Measurements from ENCODE around the gene CFAP53. TPM values are rescaled to one million over a fixed set of nuclear protein-coding genes. Genes with fewer than 3 reads are reported as not detected.

The CFAP53 gene
- total and polyA plus RNA-seq, 12 donors = 0.09 to 0.44 (median 0.18) TPM; not detected in 4

- intact Hi-C loops (cut with DNase I) = no loop called here
- 96 to 97% methylated on average over 17 of the region's 17 CpGs for WGBS, 2 donors
- no peak for ATAC-seq
These were observed 7.7 kb upstream of the CFAP53 start for GRCh38 chr18:50274044-50274442.

GRCh38 chr18:50273203-50274043 lies 7.1 kb upstream of the CFAP53 start:
- Histone ChIP-seq H3K9me3 (no peaks in the 10 kb centered on the region), H3K27me3 (no peaks in the 10 kb centered on the region), H3K36me3 (peaks cover 7 to 97% (median 75%) of the 10 kb centered on the region in 9 donors), H3K27ac (no peak overlapping the region), H3K4me3 (no peak overlapping the region), H3K4me1 (peaks cover 0 to 11% (median 0%) of the 10 kb centered on the region in 9 donors)
- DNase-seq (no peak), ATAC-seq (no peak)
- 94 to 96% methylated on average over 23 of the region's 23 CpGs for WGBS, 2 donors
- intact Hi-C loops (cut with DNase I) = no loop called here
- no peak for TF ChIP-seq CTCF (IDR thresholded peaks at IDR 0.05)

More at GRCh38 chr18:50274044-50274442, 7.7 kb upstream of the CFAP53 start:
- TF ChIP-seq CTCF (IDR thresholded peaks at IDR 0.05) = no peak
- H3K4me1 ChIP-seq = peaks cover 0 to 16% (median 4%) of the 10 kb centered on the region in 9 donors
- DNase-seq = no peak
- no peak overlapping the region for H3K4me3 ChIP-seq
- H3K9me3 ChIP-seq = no peaks in the 10 kb centered on the region
- H3K27me3 ChIP-seq = no peaks in the 10 kb centered on the region
- H3K27ac ChIP-seq = no peak overlapping the region
- H3K36me3 ChIP-seq = peaks cover 7 to 99% (median 73%) of the 10 kb centered on the region in 9 donors

- DNase-seq (no peak), ATAC-seq (no peak)
- no peaks in the 10 kb centered on the region for H3K27me3 ChIP-seq
- no peak overlapping the region for H3K4me3 ChIP-seq
- no peak for TF ChIP-seq CTCF (IDR thresholded peaks at IDR 0.05)
- intact Hi-C loops (cut with DNase I) = no loop called here
- no peak overlapping the region for H3K27ac ChIP-seq
- peaks cover 7 to 89% (median 71%) of the 10 kb centered on the region in 9 donors for H3K36me3 ChIP-seq
- peaks cover 0 to 20% (median 0%) of the 10 kb centered on the region in 9 donors for H3K4me1 ChIP-seq
- 88 to 93% methylated on average over 5 of the region's 5 CpGs for WGBS, 2 donors
- no peaks in the 10 kb centered on the region for H3K9me3 ChIP-seq
These were observed 6.3 kb upstream of the CFAP53 start for GRCh38 chr18:50272568-50272967.

GRCh38 chr18:50268022-50268747 lies 1.9 kb upstream of the CFAP53 start:
- ATAC-seq = peak; percentile 57 to 89 (median 83)
- peak; percentile 54 to 87 (median 79) for TF ChIP-seq CTCF (IDR thresholded peaks at IDR 0.05)
- intact Hi-C loops (cut with DNase I) = loop anchor here in 2 of 10 donors (10.0 kb wide), 1 partner anchor 107 kb away; the partner anchor contains the start of gene SKA1 (in 2 of the 2)
- Histone ChIP-seq H3K36me3 (peaks cover 0 to 45% (median 32%) of the 10 kb centered on the region in 9 donors), H3K27ac (peak overlapping the region in 9 of 10 donors; percentile 73 to 91 (median 86)), H3K4me3 (peak overlapping the region; percentile 40 to 70 (median 64)), H3K27me3 (no peaks in the 10 kb centered on the region), H3K9me3 (no peaks in the 10 kb centered on the region), H3K4me1 (peaks cover 0 to 36% (median 15%) of the 10 kb centered on the region in 9 donors)
- WGBS, 2 donors = 13 to 18% methylated on average over 56 of the region's 56 CpGs
- DNase-seq = peak; percentile 84 to 87

Data from heart right ventricle (tissue), 16 donors.